ENCODE data around the gene AQP2. TPM values are rescaled to one million over a fixed set of nuclear protein-coding genes. Genes with fewer than 3 reads are reported as not detected.

Gene AQP2
- total RNA-seq, 2 donors from 2014 or later: 0.33 to 0.42 TPM

- DNase-seq (ENCODE audit: low spot score): peak; percentile 68
- intact Hi-C loops (cut with DNase I): no loop called here
Observed at GRCh38 chr12:49962861-49963765, 12.6 kb downstream of the AQP2 start.

- intact Hi-C loops (cut with DNase I): no loop called here
- peak; percentile 45 for DNase-seq (ENCODE audit: low spot score)
Observed at GRCh38 chr12:49963976-49964815, 13.7 kb downstream of the AQP2 start.

GRCh38 chr12:49964849-49965624 lies 14.5 kb downstream of the AQP2 start:
- DNase-seq (ENCODE audit: low spot score): peak; percentile 66

GRCh38 chr12:49965836-49966235 lies 15.3 kb downstream of the AQP2 start:
- intact Hi-C loops (cut with DNase I): loop anchor here in 1 of 2 donors (5.0 kb wide), 1 partner anchor 91 kb away; the partner anchor contains the start of gene ASIC1
- DNase-seq (ENCODE audit: low spot score): no peak

More at GRCh38 chr12:49964849-49965624, 14.5 kb downstream of the AQP2 start:
- intact Hi-C loops (cut with DNase I): loop anchor here in 1 of 2 donors (5.0 kb wide), 1 partner anchor 92 kb away; the partner anchor contains the start of gene ASIC1

- DNase-seq (ENCODE audit: low spot score): no peak
- intact Hi-C loops (cut with DNase I): loop anchor here in 1 of 2 donors (5.0 kb wide), 1 partner anchor 91 kb away; the partner anchor contains the start of gene ASIC1
Observed at GRCh38 chr12:49966511-49967041, 16.0 kb downstream of the AQP2 start.

- intact Hi-C loops (cut with DNase I): loop anchor here in 1 of 2 donors (5.0 kb wide), 1 partner anchor 90 kb away; the partner anchor contains the start of gene ASIC1
- peak; percentile 98 for DNase-seq (ENCODE audit: low spot score)
Observed at GRCh38 chr12:49967042-49967776, 16.7 kb downstream of the AQP2 start.

- DNase-seq (ENCODE audit: low spot score): no peak
- intact Hi-C loops (cut with DNase I): loop anchor here in 1 of 2 donors (5.0 kb wide), 1 partner anchor 89 kb away; the partner anchor contains the start of gene ASIC1
Observed at GRCh38 chr12:49967777-49968250, 17.3 kb downstream of the AQP2 start.

- intact Hi-C loops (cut with DNase I): loop anchor here in 1 of 2 donors (5.0 kb wide), 1 partner anchor 89 kb away; the partner anchor contains the start of gene ASIC1
- no peak for DNase-seq (ENCODE audit: low spot score)
Observed at GRCh38 chr12:49968471-49968870, 17.9 kb downstream of the AQP2 start.

- intact Hi-C loops (cut with DNase I): loop anchor here in 1 of 2 donors (5.0 kb wide), 1 partner anchor 88 kb away; the partner anchor contains the start of gene ASIC1
- DNase-seq (ENCODE audit: low spot score): no peak
Observed at GRCh38 chr12:49969027-49969426, 18.5 kb downstream of the AQP2 start.

- DNase-seq (ENCODE audit: low spot score): no peak
- intact Hi-C loops (cut with DNase I): loop anchor here in 1 of 2 donors (5.0 kb wide), 1 partner anchor 87 kb away; the partner anchor contains the start of gene ASIC1
Observed at GRCh38 chr12:49969651-49970429, 19.3 kb downstream of the AQP2 start.

- no peak for DNase-seq (ENCODE audit: low spot score)
- intact Hi-C loops (cut with DNase I): no loop called here
Observed at GRCh38 chr12:49970658-49971057, 20.1 kb downstream of the AQP2 start.

GRCh38 chr12:49971141-49971540 lies 20.6 kb downstream of the AQP2 start:
- intact Hi-C loops (cut with DNase I): no loop called here

GRCh38 chr12:49972129-49972528 lies 21.6 kb downstream of the AQP2 start:
- intact Hi-C loops (cut with DNase I): no loop called here
- DNase-seq (ENCODE audit: low spot score): no peak

More at GRCh38 chr12:49971141-49971540, 20.6 kb downstream of the AQP2 start:
- DNase-seq (ENCODE audit: low spot score): no peak

- DNase-seq (ENCODE audit: low spot score): no peak
- intact Hi-C loops (cut with DNase I): no loop called here
Observed at GRCh38 chr12:49972641-49973360, 22.3 kb downstream of the AQP2 start, which contains the start of gene AQP6. TSS of gene AQP6 (plus strand) at chr12:49972947. CDS start at chr12:49973174, 227 bp downstream.

- intact Hi-C loops (cut with DNase I): no loop called here
- DNase-seq (ENCODE audit: low spot score): no peak
Observed at GRCh38 chr12:49973361-49973830, 22.9 kb downstream of the AQP2 start.

GRCh38 chr12:49974231-49974675 lies 23.7 kb downstream of the AQP2 start:
- DNase-seq (ENCODE audit: low spot score): no peak
- intact Hi-C loops (cut with DNase I): no loop called here
